Hippocampal formation (tissue), 2 donors: ENCODE results near the gene NUP37.
"Not testable (repeated sequence)": the region's sequence is repeated elsewhere in the genome, so short reads cannot be mapped to it uniquely, and the experiment has no call there.

Source experiments
- DNase-seq, 2 donors: peaks; one replicate each; lab custom pipeline; 2025; lab: John Stamatoyannopoulos, UW

Gene NUP37

DNA sequence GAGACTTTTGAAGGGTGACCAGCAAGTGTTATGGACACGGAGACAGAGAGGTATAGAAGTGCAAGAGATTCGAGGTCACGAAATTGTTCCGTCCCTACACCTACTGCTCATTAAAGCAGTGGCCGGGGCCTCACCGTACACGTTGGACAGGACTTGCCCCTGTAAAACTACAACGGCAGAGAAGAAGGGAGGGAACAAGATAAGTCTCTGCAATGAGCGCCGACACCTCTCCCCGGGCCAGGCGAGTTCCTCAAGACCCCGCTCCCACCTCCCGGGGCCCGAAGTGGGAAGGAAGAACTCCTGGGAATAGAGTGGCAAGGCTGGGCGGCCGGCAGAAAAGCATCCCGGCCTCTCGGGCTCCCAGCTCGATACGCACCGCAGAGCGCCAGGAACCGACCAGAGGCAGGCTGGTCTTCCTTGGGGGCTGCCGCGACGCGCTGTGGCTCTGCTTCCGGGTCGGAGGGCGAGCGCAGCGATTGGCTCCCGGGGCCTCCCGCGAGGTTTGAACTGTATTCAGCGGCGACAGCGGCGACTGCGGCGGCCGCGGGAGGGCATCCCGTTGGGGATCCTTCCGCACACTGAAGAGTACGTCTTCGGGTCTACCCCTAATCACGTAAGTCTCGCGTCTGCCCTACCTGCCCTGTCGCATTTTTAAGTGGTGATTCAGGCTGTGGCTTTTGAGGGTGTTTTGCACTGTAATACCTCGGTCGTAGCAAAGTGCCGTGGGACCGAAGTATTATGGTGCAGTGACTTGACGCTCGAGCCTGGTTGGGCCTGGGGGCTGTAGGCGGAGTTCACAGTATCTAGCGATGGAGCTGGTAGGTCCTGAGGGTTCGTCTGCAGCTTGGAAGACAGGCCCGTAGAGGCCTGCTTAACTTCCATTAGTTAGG, at the start of gene NUP37, which contains the start of gene PARPBP:
NUP37 (minus strand) TSS at position 441 of the 890 bp plus-strand sequence. CDS start 1,596 bp downstream, outside the sequence.
PARPBP (plus strand) TSS at position 510 of the 890 bp plus-strand sequence. CDS start 3,706 bp downstream, outside the sequence.
- peak; percentile 21 to 88 for DNase-seq

DNA sequence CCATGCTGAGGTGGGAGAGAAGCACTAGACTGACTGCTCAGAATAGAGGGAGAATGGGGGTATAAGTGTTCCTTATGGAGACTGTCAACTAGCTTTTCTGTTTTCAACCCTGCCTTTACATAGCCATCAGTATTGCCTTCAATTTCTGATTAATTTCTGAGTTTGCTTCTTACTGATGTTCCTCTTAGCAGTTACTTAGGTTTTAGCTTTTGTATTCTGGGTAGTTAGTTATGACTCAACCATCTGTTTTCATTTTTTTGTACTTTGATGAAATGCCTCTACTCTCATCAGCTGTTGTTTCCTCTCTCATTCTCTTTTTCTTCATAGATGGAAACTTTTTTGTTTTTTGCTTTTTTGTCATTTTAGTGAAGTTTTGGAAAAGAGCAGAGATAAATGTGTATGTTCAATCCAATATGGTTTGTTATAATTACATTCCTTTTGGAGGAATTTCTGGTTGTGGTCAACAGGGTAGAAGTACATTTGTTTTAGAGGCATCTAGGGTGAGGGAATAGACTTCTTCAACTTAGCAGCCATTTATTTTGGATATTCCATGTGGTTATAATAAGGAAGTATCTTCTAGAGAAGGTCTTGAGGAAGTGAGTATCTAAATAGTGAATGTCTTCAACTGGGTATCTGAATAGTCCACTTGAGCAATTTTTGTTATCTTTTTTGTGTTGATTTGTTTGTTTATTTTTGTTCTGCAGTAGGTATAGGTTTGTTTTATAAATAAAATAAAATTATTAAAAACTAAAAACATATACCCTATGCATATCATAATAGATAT, 48.1 kb upstream of the NUP37 start:
- no peak for DNase-seq

DNA sequence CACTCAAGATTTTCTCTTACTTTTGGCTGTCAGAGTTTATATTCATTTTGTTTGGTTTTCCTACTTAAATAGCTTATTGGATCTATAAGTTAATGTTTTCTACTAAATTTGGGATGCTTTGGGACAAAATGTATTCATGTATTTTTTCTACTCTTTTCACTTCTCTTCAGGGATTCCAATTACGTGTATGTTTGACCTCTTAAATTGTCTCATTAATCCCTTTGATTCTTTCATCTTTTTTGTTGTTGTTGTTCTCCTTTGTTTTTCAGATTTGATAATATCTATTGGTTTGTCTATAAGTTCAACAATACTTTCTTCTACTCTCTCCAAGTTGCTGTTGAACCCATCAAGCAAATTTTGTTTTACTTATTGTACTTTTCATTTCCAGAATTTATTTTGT, 43.5 kb upstream of the NUP37 start:
- no peak for DNase-seq

- DNase-seq, result not testable (repeated sequence)
Observed at GRCh38 chr12:102155206-102155605, 35.3 kb upstream of the NUP37 start.

GRCh38 chr12:102147062-102147587, 27.2 kb upstream of the NUP37 start:
- not testable (repeated sequence) for DNase-seq

GRCh38 chr12:102144221-102144620, 24.3 kb upstream of the NUP37 start:
- no peak for DNase-seq

DNA sequence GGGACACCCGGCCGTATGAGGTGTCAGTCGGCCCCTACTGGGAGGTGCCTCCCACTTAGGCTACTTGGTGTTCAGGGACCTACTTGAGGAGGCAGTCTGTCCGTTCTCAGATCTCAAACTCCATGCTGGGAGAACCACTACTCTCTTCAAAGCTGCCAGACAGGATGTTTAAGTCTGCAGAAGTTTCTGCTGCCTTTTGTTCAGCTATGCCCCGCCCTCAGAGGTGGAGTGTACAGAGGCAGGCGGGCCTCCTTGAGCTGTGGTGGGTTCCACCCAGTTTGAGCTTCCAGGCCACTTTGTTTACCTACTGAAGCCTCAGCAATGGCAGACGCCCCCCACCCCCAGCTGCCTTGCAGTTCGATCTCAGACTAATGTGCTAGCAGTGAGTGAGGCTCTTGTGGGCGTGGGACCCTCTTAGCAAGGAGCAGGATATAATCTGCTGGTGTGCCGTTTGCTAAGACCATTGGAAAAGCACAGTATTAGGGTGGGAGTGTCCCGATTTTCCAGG, 23.0 kb upstream of the NUP37 start:
- not testable (repeated sequence) for DNase-seq

- not testable (repeated sequence) for DNase-seq
Observed at GRCh38 chr12:102137619-102138018, 17.7 kb upstream of the NUP37 start.

DNA sequence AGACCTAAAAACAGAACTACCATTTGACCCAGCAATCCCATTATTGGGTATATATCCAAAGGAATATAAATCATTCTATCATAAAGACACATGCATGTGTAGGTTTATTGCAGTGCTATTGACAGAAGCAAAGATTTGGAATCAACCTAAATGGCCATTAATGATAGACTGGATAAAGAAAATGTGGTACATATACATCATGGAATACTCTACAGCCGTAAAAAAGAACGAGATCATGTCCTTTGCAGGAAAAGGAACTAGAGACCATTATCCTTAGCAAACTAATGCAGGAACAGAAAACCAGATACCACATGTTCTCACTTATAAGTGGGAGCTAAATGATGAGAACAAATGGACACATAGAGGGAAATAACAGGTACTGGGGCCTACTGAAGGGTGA, 11.5 kb upstream of the NUP37 start:
- DNase-seq, result not testable (repeated sequence)

DNA sequence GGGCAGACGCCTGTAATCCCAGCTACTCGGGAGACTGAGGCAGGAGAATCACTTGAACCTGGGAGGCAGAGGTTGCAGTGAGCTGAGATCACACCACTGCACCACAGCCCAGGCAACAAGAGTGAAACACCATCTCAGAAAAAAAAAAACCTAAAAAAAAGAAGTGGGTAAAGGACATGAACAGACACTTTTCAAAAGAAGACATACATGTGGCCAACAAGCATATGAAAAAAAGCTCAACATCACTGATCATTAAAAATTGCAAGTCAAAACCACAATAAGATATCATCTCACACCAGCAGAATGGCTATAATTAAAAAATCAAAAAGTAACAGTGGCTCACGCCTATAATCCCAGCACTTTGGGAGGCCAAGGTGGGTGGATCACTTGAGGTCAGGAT, 10.8 kb upstream of the NUP37 start:
- not testable (repeated sequence) for DNase-seq

DNA sequence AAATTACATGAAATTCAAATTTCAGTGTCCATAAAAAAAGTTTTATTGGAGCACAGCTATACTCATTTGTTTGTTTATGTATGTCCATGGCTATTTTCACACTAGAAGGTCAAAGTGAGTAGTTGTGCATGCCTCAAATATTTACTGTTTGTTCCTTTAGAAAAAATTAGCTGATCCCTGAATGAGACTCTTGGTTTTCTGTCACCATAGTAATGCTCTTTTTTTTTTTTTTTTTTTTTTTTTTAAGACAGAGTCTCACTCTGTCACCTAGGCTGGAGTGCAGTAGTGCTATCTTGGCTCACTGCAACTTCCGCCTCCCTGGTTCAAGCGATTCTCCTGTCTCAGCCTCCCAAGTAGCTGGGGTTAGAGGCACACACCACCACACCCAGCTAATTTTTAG, 1.4 kb upstream of the NUP37 start:
- DNase-seq, result not testable (repeated sequence)

GRCh38 chr12:102120886-102121285, 972 bp upstream of the NUP37 start:
- DNase-seq, result no peak

DNA sequence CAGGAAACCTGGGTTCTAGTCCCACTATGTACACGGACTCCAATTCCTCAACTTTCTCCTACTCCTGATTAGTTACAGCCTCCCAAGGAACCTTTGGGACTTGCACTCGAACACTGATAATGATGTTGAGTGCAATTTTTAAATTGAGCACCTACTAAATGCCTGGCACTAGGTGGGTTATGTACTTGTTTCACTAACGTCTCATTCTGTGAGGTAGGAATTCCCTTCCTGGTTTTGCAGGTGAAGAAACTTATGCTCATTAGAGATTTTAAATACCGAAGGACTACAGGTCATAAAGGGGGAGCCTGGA, 605 bp upstream of the NUP37 start:
- DNase-seq, result no peak

DNA sequence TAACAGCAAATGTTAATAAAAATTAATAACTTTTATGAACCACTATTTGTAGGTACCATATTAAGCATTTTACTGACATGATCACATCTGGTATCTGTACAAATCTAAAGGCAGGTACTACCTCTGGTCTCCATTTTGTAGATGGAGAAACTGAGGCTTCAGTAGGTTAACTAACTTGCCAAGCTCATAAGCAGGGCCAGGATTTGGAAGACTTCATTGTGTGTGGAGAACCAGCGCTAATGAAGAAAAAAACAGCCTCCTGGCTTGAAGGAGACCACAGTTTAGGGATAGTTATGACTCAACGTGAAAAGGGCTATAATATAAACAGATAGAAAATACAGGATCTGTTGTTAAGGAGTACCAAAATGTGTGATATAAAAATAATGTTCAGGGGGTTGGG, 1.0 kb downstream of the NUP37 start:
- no peak for DNase-seq

DNA sequence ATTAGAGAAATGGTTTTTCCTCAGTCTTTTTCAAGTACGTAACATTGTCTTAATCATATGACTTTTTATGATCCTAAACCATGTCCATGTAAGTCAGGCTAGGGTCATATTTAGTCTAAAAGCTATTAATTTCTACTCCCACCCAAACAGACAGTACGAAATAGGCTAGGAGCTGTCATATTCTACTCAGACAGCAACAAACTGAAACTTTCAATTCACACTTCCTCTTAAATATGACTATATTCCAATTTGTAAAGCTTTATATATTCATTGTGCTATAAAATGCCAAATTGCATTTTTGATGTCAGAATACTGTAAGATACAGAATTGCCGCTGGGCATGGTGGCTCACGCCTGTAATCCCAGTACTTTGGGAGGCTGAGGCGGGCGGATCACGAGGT, 3.5 kb downstream of the NUP37 start:
- no peak for DNase-seq

DNA sequence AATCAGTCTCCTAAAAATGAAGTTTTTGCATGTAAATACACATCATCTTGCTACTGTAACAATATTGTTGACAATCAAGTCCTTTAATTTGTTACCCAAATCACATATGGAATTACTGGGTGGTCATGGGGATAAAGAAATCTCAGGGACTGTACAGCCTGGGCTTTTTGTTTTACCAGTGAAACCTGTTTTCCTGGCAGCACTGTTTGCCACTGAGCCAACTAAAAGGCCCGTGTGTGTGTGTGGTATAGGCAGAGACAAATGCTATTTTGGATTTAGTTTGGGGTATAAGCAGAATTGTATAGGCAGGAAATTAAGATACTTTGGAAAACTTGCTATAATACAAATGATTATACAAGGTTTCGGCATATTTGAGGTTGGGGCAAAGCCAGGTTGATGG, 5.7 kb downstream of the NUP37 start:
- no peak for DNase-seq

DNA sequence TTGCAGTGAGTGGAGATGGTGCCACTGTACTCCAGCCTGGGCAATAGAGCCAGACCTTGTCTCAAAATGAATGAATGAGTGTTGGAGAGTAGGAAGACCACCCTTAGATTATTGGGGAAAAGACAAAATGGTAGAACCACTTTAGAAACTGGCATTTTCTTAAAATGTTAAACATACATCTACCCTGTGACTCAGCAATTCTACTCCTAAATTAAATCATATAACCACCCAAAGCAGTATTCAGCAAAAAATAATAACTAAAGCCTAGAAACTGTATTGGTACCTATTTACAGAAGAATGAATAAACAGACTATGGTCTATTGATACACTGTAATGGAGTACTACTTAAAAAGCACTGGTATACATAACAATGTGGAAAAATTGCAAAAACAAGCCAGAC, 9.1 kb downstream of the NUP37 start:
- no peak for DNase-seq

GRCh38 chr12:102107970-102108369, 11.9 kb downstream of the NUP37 start:
- no peak for DNase-seq

- no peak for DNase-seq
Observed at GRCh38 chr12:102106905-102107304, 13.0 kb downstream of the NUP37 start.

- DNase-seq, result no peak
Observed at GRCh38 chr12:102096855-102097254, 23.1 kb downstream of the NUP37 start.

- peak in 1 of 2 donors; percentile 23 for DNase-seq
Observed at GRCh38 chr12:102095677-102096263, 24.1 kb downstream of the NUP37 start.

GRCh38 chr12:102093319-102093718, 26.6 kb downstream of the NUP37 start:
- no peak for DNase-seq
